HG03575 (cell line): ENCODE data around the gene KCTD15.

Experiments used
- ATAC-seq: cut with Tn5 transposase; IDR thresholded peaks from one replicate; pipeline ENCODE4 v1.9.1; 2021; ENCODE audit not compliant: unreplicated experiment, insufficient number of reproducible peaks, low FRiP score; ENCODE audit errors: extremely low read depth

The KCTD15 gene

DNA sequence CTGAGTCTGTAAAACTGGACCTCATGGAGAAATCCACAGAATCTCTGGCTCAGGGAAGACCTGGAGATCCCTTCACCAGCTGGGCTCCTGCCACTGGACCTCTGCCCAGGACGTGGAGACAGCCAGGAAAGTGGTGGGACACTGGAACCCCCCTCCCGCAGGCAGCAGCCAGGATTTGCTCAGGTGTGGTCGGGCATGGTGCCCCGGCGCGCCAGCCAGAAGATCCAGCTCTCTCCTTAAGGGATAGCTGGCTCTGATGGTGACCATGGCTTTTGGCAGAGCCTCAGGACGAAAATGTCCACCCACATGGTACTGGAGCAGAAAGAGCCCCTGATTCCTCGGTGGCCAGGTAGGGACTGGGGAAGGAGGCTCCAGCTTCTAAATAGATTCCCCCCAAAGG is 26.6 kb upstream of the KCTD15 start:
- ATAC-seq, result no peak

- ATAC-seq, result no peak
Observed at GRCh38 chr19:33771384-33772101, 25.1 kb upstream of the KCTD15 start.

GRCh38 chr19:33772102-33772857 is 24.4 kb upstream of the KCTD15 start:
- ATAC-seq, result no peak

DNA sequence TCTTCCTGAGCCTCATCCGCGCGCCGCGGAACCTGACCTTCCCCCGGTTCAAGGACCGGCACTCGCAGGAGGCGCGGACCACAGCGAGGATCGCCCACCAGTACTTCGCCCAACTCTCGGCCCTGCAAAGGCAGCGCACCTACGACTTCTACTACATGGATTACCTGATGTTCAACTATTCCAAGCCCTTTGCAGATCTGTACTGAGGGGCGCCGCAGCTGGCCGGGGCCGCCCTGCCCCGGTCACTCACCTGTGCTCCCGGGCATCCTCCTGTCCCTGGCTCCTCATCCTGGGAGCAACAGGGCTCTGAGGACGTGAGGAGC is 23.9 kb upstream of the KCTD15 start:
- ATAC-seq, result no peak

DNA sequence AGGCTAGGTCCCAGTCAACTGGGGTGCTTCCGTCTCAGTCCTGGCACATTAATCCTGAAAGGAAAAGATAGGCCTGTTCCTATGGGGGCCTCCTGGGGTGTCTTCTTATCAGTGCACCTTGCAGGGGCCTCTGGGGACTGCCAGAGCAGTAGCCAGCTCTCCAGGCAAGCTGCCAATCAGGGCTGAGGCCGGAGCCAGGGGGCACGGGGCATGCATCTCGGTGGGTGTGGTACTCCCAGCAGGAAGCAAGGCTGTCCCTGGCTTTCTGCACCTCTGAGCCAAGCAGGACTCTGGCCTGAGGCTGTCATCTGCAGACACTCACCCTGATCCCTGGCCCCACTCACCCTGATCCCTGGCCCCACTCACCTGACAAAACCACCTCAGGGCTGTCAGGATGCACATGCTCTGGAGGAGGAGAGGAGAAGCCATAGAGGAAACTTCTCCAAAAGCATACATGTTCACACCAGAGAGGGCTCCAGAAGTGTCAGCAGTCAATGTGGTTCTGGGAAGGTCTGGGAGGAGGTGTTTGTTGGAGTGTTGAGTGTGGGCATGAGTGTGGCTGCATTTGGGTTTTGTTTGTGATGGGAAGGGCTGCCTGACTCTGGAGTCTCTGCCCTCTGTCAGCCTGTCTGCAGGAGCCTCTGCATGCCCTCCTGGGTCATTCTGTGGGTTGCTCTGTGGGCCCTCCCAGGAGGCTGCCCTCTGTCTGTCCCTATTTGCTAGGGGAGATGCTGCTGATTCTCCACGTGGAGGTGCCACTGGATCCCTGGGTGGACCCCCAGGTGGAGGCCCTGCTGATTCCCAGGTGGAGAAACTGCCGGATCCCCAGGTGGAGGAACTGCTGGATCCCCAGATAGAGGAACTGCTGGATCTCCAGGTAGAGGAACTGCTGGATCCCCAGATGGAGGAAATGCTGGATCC is 22.7 kb upstream of the KCTD15 start:
- no peak for ATAC-seq

DNA sequence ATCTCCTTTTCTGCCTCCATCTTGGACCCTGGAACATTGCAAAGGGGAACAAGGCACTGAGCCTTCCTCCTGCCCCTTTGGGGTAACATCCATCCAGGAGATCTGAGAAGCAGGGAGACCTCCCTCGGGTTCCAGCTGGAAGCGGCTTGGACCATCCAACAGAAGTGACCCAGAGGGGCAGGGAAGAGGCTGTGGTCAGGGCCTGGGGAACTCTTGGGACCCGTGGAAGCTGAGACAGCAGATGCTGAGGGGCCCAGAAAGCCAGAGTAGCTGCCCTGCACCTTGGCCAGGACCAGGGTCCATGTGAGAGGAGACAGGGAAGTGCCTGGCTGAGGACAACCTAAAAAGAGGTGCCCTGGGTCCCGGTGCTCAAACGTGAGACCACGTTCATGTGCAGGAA is 21.9 kb upstream of the KCTD15 start:
- ATAC-seq, result no peak

DNA sequence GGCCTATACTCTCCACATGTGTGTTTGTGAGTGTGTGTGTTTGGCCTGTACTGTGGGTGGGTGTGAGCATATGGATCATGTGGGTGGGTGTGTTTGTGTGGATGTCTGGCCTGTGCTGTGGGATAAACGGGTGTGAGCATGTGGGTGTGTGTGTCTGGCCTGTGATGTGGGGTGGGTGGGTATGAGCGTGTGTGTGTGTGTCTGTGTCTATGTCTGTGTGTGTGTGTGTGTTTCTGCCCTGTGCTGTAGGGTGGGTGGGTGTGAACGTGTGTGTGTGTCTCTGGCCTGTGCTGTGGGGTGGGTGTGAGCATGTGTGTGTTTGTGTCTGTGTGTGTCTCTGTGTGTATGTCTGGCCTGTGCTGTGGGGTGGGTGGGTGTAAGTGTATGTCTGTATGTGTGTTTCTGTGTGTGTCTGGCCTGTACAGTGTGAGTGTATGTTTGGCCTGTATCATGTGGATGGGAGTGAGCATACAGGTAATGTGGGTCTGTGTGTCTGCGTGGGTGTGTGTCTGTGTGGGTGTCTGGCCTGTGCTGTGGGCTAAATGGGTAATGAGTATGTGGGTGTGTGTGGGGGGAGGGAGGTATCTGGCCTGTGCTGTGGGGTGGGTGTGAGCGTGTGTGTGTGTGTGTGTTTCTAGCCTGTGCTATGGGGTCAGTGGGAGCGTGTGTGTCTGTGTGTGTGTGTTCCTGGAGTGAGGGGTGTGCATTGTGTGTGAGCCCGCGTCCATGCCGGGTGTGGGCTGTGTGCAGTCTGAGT is 20.8 kb upstream of the KCTD15 start:
- ATAC-seq, result no peak

DNA sequence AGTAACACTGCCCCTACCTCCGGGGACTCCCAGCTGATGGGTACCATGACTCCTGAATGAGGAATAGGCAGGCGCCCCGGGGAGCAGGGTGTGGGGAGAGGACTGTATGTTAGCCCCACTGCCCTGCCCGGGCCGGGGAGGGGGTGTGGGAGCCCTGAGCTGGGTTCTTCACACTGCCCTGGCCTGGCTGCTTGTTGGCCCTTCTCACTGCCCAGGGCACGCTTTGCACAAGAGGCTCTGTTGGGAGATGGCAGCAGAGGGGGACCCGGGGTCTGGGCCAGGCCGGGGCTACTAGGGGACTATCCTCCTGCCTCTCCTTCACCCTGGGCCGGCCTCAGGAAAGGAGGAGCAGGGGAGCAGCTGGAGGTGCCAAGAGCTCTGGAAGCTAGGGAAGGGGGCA is 19.3 kb upstream of the KCTD15 start:
- ATAC-seq, result no peak

DNA sequence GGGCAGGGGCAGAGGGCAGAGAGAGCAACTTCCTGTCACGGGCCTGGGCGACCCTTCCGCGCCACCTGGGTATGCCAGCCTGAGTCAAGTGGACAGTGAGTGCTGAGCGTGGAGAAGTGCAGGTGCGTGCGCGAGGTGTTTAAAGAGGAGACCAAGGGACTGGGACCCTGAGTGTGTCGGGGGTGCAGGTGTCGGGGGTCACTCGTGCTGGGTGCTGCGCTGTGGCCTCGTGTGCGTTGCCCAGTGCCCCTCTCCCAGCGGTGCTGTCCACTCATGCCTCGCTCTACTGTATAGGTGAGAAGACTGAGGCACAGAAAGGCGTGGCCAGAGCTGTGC is 18.9 kb upstream of the KCTD15 start:
- ATAC-seq, result no peak

DNA sequence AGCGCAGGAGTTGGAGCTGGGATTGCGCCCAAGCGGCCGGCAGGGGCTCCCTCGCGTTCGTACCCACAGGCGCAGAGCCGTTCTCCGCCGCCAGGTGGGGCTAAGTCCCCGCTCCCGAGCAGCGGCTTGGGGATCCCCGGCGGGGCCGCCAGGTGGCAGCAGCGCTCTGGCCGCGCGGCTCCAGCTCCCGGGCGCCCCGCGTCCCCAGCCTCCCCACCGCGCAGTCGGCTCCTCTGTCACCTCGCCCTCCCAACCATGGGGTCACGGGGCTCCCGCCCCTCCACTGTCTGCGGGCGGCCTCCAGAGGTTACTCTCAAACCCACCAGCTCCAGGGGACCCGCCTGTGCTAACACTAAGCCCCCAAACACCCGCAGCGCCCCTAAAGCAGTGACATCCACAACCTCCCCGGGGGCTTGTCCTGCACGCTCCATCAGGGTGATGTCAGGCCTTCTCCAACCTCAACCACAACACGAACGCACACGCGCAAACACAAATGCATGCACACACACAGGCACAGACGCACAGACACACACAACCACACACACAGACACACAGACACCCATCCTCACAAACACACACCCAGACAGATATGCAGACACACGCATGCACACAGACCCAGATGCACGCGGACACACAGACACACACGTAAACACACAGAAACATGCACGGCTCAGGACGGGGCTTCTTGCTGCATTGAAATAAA is 18.4 kb upstream of the KCTD15 start:
- no peak for ATAC-seq

- ATAC-seq, result no peak
Observed at GRCh38 chr19:33779849-33780248, 16.8 kb upstream of the KCTD15 start.

GRCh38 chr19:33780251-33780650 is 16.4 kb upstream of the KCTD15 start:
- ATAC-seq, result no peak

DNA sequence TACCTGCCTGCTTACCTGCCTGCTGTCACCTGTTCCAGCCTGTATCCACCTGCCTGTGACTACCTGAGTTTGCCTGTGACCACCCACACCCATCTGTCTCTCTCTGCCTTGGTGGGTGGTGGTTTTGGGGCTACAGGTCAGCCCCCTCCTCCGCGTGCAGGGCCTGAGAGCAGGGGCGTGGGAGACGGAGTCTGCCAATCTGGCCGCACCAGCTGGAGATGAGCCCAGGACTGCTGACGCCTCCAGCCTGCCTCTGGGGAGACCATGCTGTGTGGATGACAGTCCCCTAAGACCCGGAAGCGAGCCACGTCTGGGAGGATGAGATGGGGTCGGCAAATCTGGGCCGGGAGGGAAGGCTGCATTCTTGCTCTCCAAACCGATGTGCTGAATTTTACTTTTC is 15.9 kb upstream of the KCTD15 start:
- no peak for ATAC-seq

DNA sequence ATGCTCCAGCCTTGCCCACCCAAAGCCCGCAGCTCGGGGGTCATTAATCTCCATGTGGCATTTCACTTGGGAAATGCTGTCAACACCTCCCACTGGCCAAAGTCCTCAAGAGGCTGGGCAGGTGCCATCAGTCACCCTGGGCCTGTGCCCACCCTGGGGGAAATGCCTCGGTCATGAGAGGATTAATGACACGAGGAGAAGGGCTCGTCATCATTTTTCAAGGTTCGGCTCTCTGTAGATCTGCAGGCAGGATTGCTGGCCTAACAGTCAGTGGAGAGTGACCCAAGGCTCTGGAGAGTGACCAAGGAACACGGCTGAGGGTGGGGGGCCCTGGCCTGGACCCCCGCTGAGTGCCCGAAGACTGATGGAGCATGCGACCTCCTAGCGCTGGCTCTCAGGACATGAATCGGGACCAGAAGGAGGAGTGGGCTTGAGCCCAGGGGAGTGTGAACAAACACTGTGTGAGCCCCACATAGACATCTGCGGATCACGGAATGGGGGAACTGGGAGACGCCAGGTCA is 15.2 kb upstream of the KCTD15 start:
- no peak for ATAC-seq

- ATAC-seq, result no peak
Observed at GRCh38 chr19:33781996-33782395, 14.7 kb upstream of the KCTD15 start.

- ATAC-seq, result no peak
Observed at GRCh38 chr19:33784432-33784831, 12.2 kb upstream of the KCTD15 start.

- ATAC-seq, result no peak
Observed at GRCh38 chr19:33785795-33786194, 10.9 kb upstream of the KCTD15 start.

- ATAC-seq, result no peak
Observed at GRCh38 chr19:33788676-33789075, 8.0 kb upstream of the KCTD15 start.
